Stimulated activated CD8-positive, alpha-beta memory T cell treated with anti-CD3 and anti-CD28 coated beads, Interleukin-15, amount 100 ng/mL, for 4 hours (primary cell): ENCODE measurements around the gene NSF.

Experiments
- DNase-seq, 2 donors: peaks; one replicate each; pipeline ENCODE4 v3.0.0-alpha.2; 2020; ENCODE audit warnings: low read depth in 2 of 2

Gene NSF

GRCh38 chr17:46800573-46800972 lies 210.1 kb downstream of the NSF start:
- DNase-seq = no peak

- DNase-seq = no peak
These were observed 212.3 kb downstream of the NSF start for GRCh38 chr17:46802800-46803199.

- DNase-seq = no peak
These were observed 213.1 kb downstream of the NSF start for GRCh38 chr17:46803544-46803943.

GRCh38 chr17:46805771-46806170 lies 215.3 kb downstream of the NSF start:
- no peak for DNase-seq
